HPDE6-E6E7 (cell line): Measurements from ENCODE around the gene FLT1.

Experiments used
- DNase-seq: peaks from one replicate; pipeline ENCODE4 v3.0.0; 2011; ENCODE audit warnings: missing footprints; ENCODE audit errors: extremely low spot score

Gene FLT1, protein sequence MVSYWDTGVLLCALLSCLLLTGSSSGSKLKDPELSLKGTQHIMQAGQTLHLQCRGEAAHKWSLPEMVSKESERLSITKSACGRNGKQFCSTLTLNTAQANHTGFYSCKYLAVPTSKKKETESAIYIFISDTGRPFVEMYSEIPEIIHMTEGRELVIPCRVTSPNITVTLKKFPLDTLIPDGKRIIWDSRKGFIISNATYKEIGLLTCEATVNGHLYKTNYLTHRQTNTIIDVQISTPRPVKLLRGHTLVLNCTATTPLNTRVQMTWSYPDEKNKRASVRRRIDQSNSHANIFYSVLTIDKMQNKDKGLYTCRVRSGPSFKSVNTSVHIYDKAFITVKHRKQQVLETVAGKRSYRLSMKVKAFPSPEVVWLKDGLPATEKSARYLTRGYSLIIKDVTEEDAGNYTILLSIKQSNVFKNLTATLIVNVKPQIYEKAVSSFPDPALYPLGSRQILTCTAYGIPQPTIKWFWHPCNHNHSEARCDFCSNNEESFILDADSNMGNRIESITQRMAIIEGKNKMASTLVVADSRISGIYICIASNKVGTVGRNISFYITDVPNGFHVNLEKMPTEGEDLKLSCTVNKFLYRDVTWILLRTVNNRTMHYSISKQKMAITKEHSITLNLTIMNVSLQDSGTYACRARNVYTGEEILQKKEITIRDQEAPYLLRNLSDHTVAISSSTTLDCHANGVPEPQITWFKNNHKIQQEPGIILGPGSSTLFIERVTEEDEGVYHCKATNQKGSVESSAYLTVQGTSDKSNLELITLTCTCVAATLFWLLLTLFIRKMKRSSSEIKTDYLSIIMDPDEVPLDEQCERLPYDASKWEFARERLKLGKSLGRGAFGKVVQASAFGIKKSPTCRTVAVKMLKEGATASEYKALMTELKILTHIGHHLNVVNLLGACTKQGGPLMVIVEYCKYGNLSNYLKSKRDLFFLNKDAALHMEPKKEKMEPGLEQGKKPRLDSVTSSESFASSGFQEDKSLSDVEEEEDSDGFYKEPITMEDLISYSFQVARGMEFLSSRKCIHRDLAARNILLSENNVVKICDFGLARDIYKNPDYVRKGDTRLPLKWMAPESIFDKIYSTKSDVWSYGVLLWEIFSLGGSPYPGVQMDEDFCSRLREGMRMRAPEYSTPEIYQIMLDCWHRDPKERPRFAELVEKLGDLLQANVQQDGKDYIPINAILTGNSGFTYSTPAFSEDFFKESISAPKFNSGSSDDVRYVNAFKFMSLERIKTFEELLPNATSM (N-terminal part only)

DNA sequence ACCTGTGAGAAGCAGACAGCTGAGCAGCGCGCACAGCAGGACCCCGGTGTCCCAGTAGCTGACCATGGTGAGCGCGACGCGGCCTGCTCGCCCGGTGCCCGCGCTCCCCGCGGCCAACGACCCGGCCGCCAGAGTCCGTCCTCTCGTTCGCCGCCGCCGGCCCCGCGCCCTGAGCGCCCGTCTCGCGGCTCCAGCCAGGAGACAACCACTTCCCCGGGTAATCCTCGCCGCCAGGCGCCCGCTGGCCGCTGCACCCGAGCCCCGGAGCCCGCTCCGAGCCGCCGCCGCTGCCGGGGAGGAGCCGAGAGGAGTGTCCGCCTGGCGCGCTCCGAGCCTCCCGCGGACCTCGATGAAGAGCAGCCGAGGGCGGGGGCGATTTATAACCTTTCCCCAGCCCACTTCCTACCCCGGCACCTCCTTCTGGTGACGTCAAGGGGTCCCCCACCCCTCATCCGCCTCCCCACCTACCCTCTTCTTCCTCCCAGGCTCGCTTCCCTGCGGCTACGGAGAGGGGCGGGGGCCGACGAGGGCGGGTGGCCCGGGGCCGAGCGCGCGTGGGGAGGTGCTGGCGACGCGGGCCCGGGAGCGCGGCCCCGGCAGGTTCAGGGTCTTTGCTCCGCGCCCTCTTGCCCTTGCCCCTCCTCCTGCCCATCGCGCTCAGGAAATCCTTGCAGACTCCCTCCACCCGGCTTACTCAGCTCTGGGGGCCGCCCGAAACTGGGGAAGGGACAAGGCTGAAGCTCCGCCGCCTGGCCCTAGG is at the start of gene FLT1:
Gene FLT1, minus strand, starts transcription at position 351 of the 760 bp plus-strand sequence. Its CDS starts 285 bp downstream, at position 66.
- no peak for DNase-seq

DNA sequence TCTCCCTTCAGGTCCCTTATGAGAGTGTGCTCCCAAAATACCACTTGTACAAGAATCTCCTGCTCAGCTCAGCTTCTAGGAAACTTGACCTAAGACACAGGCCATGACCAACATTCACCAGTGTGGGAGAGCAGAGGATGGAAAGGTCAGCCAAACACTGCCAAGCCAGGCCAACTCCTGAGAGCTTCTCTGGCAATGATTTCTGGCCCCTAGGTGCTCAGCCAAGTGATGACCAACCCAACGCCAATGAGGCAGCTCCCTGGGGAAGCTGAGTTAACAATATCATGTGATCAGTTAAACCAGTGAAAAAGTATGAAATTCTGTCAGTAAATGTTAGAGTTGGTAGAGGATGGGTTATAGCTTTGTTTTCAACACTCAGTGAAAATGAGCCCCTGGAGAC is 49.1 kb upstream of the FLT1 start:
- DNase-seq = no peak

- no peak for DNase-seq
Measured at GRCh38 chr13:28542804-28543203, 47.9 kb upstream of the FLT1 start.

- DNase-seq = no peak
Measured at GRCh38 chr13:28541966-28542365, 47.0 kb upstream of the FLT1 start.

DNA sequence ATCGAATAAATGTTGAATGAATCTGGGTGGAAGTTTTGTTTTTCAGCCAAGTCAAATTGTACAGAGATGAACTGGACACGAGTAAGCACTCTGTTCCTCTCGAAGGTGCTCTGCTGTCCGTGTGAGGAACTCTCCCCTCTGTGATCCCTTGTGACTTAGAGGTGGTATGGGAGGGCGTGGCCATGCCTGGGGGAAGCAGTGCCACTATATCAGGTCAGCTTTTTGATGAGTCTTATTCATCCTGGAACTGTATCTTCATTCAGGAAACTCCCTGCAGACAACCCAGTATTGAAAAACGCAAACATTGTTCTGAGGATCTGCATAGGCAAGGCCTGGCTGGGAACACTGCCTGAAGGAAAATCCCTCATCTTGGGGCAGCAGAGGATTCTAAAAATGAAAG is 45.7 kb upstream of the FLT1 start:
- DNase-seq = no peak

- no peak for DNase-seq
Measured at GRCh38 chr13:28539625-28540286, 44.8 kb upstream of the FLT1 start.

- DNase-seq = no peak
Measured at GRCh38 chr13:28538932-28539331, 44.0 kb upstream of the FLT1 start.

DNA sequence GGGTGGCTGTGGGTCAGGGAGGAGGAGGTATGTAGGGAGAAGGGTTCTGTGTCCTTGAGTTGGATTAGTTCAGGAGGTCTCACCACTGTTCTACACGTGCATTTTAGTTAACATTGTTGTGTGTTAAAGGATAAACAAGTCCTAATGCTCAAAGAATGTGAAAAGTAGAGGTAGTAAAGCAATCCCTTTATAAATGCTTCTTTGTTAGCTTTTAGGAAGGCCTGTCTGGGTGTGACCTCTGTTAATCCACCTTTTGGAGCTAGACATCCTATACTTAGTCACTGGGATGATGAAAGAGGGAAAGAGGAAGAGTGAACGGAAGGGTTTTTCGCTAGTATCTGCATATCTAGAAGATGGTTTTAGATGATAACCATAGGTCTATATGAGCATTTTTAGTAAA is 42.2 kb upstream of the FLT1 start:
- DNase-seq = no peak

DNA sequence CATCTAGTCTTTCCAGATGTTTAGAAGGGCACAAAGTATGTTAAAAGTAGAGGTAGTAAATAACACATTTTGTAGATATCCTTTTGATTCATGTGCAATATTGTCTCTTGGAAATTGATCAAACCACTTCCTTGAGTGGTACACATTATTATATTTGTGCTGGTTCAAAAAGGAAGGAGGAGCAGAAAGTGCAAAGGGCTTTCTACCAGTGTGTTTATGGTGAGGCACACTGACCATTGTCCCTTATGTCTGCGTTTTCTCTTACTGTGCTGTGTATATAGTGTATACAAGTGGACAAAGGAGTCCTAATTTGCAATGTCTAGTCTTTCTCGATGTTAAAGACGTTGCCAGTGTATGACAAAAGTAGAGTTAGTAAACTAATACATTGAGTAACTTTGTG is 41.4 kb upstream of the FLT1 start:
- DNase-seq = no peak

- no peak for DNase-seq
Measured at GRCh38 chr13:28535734-28536133, 40.8 kb upstream of the FLT1 start.

GRCh38 chr13:28534801-28535200 is 39.9 kb upstream of the FLT1 start:
- no peak for DNase-seq

- no peak for DNase-seq
Measured at GRCh38 chr13:28534210-28534609, 39.3 kb upstream of the FLT1 start.

- no peak for DNase-seq
Measured at GRCh38 chr13:28533441-28534166, 38.7 kb upstream of the FLT1 start.

GRCh38 chr13:28533125-28533436 is 38.2 kb upstream of the FLT1 start:
- no peak for DNase-seq

- DNase-seq = no peak
Measured at GRCh38 chr13:28532388-28533124, 37.6 kb upstream of the FLT1 start.

DNA sequence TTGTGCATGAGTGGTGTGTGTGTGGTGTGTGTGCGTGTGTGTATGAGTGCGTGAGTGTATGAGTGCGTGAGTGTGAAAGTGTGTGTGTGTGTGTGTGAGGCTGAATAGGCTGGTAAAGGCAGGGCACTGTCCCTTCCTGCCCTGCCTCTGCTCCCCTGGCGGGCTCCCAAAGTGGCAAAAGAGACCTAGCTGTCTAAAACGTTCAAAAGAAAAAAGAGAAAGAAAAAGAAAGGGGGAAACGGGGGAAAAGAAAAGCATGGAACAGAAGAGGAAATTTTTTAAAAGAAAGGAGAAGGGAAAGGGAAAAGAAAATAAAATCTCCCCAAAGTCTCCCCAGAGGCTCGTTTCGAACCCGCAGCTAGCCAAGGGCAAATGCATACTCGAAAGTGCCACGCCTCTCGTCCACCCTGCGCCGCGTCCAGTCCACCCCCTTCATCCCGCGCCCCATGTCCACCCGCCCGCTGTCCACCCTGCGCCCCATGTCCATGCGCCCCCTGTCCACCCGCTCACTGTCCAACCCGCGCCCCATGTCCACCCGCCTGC is 37.0 kb upstream of the FLT1 start:
- no peak for DNase-seq

DNA sequence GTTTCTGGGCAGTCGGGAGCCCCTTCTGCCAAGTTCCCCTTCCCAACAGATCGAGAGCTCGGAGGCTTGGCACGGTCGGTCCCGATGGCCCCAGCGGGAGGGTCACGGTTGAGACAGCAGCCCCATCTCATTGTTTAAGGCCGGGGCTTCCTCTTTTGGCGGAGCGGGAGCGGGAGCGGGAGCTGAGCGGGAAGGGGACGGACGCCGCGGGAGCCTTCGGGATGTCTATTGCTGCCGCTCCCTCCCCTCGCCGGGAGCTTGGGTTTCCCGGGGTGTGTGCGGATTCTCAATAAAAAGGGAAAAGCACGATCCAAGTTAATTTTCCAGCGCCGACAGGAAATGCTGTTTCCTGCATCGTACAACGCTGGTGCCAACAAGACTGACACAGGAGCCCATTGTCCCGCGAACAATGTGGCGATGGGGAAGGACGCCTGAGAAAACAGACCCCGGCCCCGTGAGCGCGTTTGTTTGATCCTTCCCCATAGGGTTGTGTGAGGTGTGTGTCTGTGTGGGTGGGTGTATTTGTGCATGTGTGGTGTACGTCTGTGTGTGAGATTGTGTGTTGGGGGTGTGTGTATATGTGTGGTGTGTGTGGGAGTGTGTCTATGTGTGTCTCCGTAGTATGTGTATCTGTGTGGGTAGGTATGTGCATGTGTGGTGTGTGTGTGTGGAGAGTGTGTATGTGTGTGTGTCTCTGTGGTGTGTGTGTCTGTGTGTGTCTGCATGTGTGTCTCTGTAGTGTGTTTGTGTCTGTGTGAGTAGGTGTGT is 36.3 kb upstream of the FLT1 start:
- no peak for DNase-seq

DNA sequence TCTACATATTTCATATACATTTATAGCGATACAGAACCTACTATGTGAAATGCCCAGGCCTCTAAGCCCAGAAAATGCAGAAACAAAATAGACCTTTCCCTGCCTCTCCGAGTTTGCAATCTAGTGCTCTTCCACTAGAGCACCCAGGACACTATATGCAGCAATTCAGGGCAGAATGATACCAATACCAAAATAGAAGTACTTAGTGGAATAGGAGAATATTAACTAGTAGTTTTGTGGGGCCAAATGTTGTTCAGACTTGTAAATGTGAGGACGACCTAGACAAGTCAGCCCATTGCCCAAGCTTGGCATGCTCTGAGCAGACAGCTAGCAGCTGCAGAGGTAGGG is 35.8 kb upstream of the FLT1 start:
- DNase-seq = no peak

DNA sequence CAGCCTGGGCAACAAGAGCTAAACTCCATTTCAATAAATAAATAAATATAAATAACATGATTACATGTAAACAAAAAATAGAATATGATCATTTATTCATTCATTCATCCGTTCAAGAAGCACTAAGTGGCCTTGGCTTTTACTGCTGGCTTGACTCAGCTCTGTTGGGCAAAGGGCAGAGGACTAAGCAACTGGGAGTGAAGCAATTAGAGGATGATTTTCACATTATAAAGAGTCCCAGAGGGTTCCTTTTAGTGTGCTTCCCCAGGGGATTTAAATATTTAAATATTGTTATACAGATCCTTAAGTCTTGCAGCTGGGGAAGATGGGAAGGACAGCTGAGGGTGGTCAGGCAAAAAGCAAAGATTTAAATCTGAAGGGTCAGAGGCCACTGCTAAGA is 34.9 kb upstream of the FLT1 start:
- no peak for DNase-seq
